Activated CD8-positive, alpha-beta memory T cell treated with anti-CD3 and anti-CD28 coated beads, Interleukin-2, amount 50 U/mL, for 1 hour (primary cell): ENCODE data around the gene PAX5.

ENCODE experiments used
- DNase-seq: peaks from one replicate; pipeline ENCODE4 v3.0.0-alpha.2; 2020; ENCODE audit errors: extremely low read depth

The PAX5 gene

DNA sequence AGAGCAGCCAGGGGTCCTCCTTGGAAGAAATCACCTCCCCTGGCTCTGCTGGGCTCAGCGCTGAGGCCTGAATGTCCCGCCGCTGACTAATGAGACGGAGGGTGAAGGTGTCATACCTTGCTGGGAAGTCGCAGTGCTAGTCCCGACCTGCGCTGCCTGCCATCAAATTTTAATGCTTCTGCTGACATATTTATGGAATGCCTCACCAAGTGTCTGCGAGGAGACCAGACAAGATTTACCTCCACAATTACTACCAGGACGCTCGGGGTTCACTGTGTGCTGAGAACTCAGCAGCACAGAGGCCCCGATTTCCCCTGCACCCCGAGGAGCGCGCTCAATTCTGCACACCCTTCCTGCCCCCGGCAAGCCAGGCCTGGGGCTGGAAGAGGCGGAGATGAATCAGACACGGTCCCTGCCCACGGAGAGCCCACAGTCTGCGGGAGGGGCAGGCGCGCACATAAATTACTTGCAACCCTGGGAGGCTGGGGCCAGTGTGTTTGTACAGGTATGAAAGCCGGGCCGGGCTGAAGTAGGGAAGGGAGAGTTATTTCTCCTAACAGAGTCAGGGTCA is 175.2 kb downstream of the PAX5 start:
- no peak for DNase-seq

DNA sequence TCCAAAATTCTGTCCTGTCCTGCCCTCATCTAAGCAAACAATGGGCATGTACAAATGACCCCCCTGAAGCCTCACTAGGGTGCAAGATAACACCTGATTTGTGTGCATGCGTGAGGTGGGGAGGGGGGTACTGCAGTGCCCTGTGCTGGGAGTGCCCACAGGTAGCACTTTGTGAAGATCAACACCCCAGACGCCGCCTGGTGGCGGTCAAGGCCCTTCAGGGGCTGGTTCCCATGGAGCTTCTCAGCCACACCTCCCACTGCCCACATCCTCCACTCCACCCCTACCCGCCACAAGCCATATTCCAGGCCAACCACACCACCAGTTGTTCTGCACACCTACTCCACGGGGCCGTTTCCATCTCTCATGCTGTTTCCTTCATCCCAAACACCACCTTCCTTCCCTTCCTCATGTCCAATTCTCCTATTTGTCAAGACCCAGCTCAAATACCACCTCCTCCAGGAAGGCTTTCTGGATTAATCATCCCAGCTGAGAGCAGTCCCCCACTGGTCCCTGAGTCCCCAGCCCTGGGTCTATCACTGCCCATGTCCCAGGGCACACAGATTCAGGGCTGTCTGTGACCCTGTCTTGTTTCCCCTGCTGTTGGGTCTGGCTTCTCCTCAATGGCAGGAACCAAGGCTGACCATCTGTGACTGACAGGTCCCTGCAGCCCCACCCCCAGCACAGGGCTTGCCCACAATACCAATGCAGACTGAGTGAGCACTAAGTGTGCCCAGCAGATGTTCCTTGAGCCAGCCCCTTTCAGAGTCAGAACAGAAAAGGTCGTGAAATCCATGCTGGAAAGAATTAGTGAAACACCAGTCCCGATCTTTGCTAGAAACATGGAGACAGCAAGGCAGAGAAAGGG is 178.4 kb downstream of the PAX5 start:
- no peak for DNase-seq

DNA sequence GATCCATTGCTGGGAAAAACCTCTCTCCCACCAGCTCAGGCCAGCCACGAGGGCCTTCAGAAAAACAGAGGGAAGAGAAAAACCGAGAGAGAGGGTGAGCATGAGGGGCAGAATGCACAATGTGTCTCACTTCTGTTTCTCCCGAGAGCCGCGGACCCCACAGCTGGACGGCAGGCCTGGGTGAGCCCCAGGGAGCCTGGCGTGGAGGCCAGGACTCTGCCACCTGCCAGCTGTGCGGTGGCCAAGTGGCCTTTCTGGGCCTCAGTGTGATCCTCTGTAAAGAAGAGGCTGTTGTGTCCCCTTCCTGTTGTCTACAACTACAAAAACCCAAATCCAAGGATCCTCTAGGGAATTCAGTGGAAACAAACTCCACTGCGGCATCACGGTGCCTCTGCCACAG is 179.3 kb downstream of the PAX5 start:
- no peak for DNase-seq

DNA sequence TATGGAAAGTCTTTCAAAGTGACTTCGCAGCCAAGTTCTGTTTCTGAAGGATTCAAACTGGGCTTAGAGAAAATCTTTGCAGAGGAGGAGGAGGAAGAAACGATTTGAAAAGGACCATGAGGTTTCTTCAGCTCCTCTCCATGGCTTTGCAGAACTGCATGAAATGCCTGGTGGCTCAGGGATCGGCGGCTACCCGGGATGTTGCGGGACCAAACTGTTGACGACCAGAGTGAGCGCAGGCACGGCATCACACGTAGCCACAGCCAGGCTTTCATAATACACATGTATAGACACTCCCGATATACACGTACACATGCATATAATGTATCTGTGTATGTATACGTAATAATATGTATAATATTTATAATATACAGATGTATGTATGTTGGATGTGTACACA is 180.0 kb downstream of the PAX5 start:
- DNase-seq: no peak

DNA sequence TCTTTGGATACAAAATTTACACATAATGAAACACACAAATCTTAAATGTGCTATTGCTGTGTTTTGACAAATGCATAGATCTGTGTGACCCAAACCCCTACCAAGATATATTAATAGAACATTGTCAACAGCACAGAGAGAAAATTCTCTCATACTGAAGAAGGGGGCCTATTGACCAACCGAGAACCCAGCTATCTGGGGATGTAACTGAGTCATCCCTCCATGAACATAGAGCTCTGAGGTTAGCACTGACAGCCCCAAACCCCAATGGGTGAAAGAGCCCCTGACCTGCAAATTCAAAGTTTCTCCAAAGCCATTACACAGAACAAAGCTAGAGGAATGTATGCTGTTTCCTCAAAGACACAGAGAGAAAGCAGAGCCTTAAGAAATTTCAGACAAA is 180.8 kb downstream of the PAX5 start:
- no peak for DNase-seq

DNA sequence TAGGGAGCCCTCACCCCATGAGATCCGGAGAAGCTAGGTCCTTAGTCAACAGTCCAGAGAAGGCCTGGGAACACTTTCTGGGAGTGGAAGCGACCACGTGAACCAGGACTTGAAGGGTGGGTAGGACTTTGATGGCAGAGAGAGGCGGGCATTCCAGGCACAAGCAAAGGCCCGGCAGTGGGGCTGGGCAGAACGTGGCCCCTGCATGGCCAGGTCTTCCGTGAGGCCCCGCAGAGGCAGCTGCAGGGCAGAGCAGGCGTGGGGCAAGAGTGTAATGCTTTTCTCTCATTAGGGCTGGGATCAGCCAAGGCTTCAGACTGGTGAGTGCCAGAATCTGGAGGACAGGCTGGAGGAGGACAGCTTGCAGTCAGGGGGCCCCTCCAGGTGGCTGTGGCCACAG is 184.1 kb downstream of the PAX5 start:
- no peak for DNase-seq

DNA sequence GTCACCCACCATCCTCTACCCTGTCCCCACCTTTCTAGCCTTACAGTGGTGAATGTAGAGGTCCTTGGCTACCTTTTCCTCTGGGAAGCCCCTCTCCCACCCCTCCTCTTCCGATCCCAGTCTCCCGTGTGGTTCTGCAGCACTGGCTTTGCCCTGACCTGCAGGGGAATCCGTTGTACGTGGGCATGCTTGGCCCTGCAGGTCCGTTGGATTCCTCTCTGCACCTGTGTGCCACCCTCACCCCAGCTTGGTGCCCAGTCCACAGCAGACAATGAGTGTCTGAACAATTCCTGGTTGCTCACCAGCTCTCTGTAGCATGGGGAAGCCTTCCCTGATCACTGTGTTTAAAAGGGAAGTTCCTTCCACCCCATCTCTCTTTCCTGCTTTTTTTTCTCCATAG is 185.1 kb downstream of the PAX5 start:
- no peak for DNase-seq

DNA sequence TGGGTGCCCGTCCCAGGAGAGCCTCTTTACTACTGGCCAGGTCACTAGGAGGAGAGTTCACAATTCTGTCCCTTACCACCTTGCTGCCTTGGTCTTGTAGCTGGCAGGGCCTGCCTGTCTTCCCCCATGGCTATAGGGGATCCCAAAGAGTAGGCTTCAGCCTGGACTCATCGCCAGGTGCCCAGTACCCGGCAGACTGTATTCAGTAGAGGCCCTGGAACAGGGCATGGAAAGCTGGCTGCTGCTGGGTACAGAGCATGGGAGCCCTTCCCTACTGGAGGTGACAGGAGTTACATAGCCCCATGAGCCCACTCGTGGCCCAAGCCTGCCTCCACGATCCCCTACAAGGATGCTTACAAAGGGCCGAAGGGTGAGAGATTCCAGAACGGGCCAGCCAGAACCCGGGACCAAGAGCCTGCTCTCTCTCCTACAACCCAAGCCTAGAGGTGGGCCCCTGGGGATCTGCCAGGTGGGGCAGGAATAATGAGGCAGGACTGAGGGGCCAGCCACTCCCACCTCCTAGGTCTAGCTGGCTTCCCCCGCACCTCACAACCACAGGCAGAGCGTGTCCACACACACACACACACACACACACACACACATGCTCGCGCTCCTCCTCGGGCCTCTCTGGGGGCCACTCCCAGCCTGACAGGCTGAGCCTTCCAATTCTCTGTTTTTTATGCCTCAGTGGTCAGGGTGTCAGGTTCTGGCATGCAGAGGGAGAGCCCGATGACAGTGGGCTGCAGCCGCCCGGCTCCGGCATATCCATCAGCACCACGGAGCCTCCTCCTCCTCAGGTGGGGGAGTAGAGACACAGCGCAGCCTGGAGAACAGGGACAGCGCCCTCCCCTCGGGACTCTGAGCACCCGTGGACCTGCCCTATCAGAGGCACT is 186.0 kb downstream of the PAX5 start:
- no peak for DNase-seq

DNA sequence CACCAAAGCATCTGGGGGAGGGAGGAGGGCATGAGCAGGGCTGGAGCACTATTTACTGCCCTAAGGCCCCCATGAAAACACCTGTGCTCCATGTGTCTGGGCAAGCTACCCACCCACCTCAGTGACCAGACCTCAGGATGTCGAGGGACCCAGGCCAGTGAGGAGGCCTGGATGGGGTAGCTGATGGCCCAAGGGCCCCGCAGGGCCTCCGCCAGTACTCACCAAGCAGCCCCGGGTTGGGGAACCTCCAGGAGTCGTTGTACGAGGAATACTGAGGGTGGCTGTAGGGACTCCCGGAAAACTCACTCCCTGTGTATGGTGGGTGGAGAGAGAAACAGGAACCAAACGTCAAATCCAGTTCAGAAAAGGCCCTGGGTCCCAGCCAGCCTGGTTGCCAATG is 187.4 kb downstream of the PAX5 start:
- no peak for DNase-seq

DNA sequence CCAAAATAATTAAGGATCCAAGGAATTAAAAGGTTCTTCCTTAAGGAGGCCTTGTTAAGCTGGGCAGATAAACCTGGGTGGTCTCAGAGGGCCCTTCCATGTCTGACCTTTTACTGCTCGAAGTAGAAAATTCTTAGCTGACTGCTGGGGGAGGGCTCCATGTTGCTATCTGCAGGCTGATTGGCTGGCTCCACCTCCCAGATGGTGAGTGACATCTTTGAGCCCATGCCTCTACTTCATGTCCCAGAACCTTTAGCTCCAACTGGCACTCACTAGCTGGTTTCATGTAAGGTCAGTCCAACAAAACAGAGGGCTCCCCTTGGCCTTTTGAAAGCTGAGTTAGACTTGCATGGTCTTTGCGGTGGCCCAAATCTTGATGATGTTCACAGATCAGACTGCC is 188.2 kb downstream of the PAX5 start:
- DNase-seq: no peak

DNA sequence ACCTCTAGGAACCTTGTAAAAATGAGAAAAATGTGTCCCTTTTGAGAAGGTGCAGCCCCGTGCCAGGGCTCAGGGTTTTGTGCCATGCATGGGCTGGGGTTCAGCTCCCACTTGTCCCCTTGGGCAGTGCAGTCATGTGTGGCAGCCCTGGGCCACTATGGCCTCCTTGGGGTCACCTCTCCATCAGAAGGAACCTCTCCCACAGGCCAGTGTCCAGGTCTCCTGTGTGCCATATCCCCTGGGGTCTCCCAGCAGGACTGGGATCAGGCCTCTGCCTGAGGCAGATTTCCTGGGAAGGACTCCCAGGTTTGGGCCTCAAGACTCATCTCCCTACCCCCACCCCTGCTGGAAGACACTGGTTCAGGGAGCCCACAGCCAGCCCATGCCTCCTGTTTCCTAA is 189.1 kb downstream of the PAX5 start:
- no peak for DNase-seq

DNA sequence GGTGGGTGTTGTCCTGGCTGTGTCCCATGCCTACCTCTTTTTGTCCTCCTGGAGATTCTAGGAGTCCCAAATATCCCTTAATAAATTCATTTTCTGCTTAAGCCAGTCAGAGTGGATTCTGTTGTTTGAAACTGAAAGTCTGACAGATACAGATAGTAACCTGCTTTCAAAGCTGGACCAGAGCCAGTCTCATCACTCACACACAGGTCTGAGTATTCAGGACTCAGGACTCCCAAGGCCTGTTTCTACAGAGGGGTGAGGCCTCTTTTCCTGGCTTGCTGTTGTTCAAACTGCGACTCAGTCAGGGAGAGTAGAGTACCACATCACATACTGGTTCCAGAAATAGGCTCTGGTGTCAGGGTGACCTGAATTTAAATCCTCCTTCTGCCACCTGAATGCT is 190.1 kb downstream of the PAX5 start:
- DNase-seq: no peak

DNA sequence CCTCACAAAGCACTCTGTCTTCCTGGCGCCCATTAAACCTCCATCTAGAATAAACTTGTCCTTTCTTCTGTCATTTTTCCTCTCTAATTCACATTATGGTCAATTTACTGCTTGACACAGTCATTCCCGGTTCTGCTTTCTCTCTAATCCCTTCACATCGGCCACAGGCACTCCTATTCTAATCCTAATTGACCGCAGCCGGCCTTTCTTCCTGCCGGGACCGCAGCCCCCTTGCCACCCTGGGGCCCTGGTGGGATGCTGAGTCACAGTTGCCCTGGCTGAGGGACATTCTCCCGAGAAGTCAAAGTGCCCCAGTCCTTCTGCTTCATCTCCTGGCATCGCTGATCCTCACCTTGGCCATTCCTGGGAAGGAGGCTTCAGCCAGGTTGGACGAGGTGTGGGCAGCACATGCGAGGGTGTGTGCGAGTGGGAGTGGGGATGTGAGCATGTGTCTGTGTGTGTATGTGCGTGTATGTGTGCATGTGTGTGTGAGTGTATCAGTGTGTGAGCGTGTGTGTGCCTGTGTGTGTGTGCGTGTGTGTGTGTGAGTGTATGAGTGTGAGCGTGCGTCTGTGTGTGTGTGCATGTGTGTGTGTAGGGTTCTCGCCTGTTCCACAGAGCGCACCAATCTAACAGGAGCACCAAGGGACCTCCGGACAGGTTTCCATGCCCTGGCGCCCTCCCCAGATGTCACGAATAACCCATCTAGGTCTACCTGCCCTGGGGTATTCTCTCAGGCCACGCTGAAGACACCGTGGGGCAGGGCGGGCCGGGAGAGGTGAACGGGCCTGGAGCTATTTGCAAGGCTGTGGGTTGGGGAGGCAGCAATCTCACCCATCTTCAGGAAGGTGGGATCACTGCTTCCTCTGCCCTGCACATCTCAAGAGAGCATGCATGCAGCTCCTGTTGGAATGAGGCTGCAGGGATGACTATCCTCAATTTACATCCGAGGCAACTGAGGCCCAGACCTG is 191.2 kb downstream of the PAX5 start:
- DNase-seq: no peak

DNA sequence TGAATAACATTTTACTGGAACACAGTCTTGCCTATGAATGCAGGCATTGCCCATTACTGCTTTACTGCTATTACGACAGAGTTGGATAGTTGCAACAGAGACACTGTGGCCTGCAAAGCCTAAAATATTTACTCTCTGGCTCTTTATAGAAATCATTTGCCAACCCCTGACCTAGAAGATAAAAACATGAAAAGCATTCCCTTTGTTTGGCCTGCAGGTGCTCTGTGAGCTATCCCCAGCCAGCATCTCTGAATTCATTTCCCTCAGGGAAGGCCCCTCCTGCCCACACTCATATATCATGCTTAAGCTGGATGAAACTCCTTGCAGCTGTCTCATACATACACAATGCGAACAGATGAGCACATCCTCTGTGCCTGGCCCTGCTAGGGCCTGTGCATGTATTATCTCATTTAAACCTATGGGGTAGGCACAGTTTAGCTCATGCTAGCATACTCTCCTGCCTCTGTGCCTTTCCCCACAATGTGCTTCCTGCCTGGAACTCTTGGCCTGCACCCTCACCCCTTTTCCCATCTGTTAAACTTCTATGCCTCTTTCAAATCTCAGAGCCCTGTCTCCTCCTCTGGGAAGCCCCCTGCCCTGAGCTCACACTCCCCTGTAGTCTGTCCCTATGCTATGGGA is 193.1 kb downstream of the PAX5 start:
- DNase-seq: no peak

DNA sequence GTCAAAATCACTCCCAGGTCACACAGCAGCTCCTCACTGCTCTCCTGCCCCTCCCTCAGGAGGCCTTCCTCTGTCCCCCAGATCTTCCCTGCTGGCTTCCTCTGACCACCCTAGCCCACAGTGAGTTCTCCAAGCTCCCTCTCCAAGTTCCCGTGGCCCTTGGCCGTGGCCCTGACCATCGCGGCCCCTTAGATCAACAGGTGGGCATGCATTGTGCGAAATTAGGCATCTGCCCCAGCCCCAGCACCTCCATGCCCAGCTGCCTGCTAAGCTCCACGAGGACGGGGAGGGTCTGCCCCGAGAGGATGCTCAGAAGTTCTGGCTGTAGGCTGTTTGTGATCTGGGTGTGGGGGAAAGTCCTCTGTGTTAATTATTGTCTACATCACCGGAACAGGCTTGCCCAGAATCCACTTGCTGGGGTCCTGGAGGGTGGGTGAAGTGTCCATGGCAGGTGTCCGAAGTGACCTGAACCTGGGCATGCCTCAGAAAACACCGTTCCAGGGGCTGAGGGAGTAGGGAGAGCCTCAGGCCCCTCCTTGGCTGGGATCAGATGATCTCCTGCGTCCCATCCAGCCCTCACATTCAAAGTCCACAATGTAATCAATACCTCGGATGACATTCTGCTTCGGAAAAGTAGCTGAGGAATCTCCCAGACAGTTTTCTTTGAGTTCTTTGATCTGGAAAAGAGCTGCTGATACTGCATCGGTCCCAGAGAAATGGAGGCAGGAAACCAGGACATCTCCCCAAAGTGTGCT is 194.8 kb downstream of the PAX5 start:
- no peak for DNase-seq

DNA sequence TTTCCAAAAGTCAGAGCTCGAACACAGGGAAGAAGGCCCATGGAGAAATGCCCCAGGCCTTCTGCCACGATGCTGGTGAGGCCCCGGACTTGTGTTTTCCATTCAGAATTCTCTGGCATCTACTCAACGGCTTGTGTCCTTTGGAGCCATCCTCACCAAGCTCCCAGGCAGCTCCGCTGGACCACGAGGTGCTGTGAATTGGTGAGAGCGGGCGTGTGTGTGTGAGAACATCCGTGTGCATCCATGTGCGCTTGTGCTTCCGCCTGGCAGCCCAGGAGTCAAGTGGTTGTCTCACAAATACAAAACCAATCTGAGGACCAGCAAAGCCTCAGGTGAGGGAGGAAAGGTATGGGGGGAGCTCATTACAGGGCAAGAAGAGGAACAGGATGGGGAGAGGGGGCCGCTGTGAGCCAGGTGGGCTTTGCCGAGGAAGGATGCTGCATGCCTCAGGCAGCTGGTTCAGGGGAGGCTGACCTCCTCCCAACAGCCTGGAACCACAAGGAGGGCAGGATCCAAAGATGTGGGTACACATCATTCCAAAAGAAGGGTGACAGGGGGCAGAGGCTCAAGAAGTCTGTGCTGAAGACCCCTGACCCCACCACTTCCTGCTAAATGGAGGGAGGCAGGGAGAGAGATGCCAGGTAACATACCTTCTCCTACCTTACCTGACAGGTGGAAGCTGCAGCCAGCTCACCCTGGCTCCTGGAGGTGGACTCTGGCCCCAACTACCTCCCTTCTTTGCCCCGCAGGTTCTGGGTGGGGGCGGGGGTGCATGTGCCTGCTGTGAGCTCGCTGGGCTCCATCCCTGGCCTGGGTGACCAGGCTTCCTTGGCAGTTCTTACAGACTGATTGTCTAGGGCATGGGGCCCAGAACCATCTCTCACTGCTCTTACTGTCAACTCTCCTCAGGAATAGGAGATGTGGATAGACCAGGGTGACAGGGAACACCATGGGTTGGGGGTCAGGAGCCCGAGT is 196.3 kb downstream of the PAX5 start:
- no peak for DNase-seq

DNA sequence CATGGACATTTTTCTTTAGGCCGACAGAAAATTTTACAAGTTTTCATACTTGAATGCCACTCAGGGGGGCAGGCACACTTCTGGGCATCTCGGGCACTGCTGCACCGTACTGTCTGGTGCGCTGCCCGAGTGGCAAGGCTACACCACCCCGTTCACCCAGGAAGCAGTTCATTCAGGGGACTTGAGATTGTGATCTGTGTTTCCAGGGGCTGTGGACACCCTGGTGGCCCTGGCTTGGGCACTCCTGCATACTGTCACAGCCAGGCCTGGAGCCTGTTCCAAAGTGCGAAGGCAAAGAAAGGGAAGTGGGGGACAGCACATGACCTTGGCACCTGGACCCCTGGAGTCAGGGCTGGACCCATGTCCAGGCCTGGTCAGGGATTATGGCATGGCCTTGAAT is 197.6 kb downstream of the PAX5 start:
- DNase-seq: no peak

DNA sequence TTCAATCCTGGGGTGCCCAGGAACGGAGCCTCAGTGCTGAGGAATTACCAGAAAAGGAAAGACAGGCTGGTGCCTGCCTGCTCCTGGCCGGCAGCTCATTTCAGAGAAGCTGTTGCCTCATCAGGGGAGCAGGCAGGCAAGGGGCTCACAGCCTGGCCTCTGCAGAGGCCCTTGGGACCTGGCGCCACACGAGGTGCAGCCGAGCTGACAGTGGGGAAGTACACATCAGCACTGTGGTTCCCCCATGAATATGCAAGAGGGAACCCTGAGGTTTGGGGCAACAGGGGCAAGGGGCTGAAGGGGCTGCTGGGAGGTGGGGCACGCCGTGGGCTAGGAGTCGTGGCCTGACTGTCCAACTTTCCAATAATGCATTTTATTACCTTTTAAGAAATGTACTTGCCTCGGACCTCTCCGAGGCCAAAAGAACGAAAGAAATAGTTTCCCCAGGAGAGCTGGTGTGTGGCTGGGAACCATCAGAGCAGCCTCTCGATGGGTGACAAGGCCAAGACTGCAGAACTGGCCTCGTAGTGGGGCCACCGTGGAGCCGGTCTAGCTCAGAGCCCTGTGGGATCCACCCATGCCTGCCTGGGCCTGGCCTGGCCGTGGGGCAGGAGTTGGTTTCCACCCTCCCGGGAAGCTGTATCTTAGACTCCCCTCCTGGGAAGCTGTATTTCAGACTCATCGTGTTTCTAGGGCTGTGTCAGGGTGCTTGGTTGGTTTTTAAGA is 198.6 kb downstream of the PAX5 start:
- no peak for DNase-seq
